IMR-90 (cell line): ENCODE results near the gene SYCE3.

Source experiments
- CEBPB ChIP-seq: IDR thresholded peaks from 2 replicates; pipeline ENCODE4 v1.6.1; 2012; ENCODE audit warnings: low read depth, low read length, improper control_type of control experiment
- CHD1 ChIP-seq: IDR thresholded peaks from 2 replicates; pipeline ENCODE4 v1.6.1; 2012; ENCODE audit warnings: low read depth, low read length, improper control_type of control experiment
- CTCF ChIP-seq: conservative IDR thresholded peaks from 2 replicates; pipeline ENCODE4 v1.5.1; 2012; ENCODE audit warnings: mild to moderate bottlenecking, low read depth, low read length, improper control_type of control experiment
- MAFK ChIP-seq: IDR thresholded peaks from 2 replicates; pipeline ENCODE4 v1.6.1; 2012; ENCODE audit warnings: low read depth, low read length, improper control_type of control experiment
- MXI1 ChIP-seq: IDR thresholded peaks from 2 replicates; pipeline ENCODE4 v1.6.1; 2012; ENCODE audit warnings: low read depth, mild to moderate bottlenecking, low read length, moderate library complexity, borderline replicate concordance
- POLR2A ChIP-seq: IDR thresholded peaks from 2 replicates; pipeline ENCODE4 v1.6.1; 2012; ENCODE audit warnings: mild to moderate bottlenecking, low read depth, low read length
- RAD21 ChIP-seq: IDR thresholded peaks from 2 replicates; pipeline ENCODE4 v1.6.1; 2012; ENCODE audit warnings: low read length, improper control_type of control experiment
- RCOR1 ChIP-seq: IDR thresholded peaks from 2 replicates; pipeline ENCODE4 v1.6.1; 2012; ENCODE audit warnings: mild to moderate bottlenecking, low read length, improper control_type of control experiment; ENCODE audit not compliant: insufficient replicate concordance
- RFX5 ChIP-seq: IDR thresholded peaks from 2 replicates; pipeline ENCODE4 v1.8.0; 2012; ENCODE audit warnings: low read depth, mild to moderate bottlenecking, low read length, moderate library complexity
- SMC3 ChIP-seq: fragments of 150-350 bp; IDR thresholded peaks from 2 replicates; pipeline ENCODE4 v1.6.1; 2016; ENCODE audit warnings: low read depth, mild to moderate bottlenecking, antibody characterized with exemption, low read length, moderate library complexity

GRCh38 chr22:50578776-50579310 is 16.1 kb upstream of the SYCE3 start:
- no peak for TF ChIP-seq RAD21
- no peak for TF ChIP-seq CTCF
- TF ChIP-seq POLR2A, result no peak
- TF ChIP-seq RCOR1, result no peak
- no peak for TF ChIP-seq CHD1
- TF ChIP-seq MXI1, result no peak
- TF ChIP-seq CEBPB, result no peak
- no peak for TF ChIP-seq MAFK
- no peak for TF ChIP-seq RFX5
- no peak for TF ChIP-seq SMC3
